Transverse colon (tissue), 4 donors: Measurements from ENCODE around the gene N4BP2L2. TPM values are rescaled to one million over a fixed set of nuclear protein-coding genes. Genes with fewer than 3 reads are reported as not detected.

ENCODE experiments used
- DNase-seq: peaks from one replicate; pipeline ENCODE4 v3.0.0-alpha.2; 2019
- H3K27ac ChIP-seq, 4 donors: fragments of 200-600 bp; sonication (generic); 2 replicates each; pipeline ENCODE4 v1.5.1; 2016 to 2018; ENCODE audit warnings: inconsistent platforms in 4 of 4
- H3K27me3 ChIP-seq: fragments of 200-600 bp; sonication (generic); 2 replicates; pipeline ENCODE4 v1.5.1; 2017; ENCODE audit warnings: inconsistent platforms
- H3K36me3 ChIP-seq, 4 donors: fragments of 200-600 bp; sonication (generic); 2 replicates each; pipeline ENCODE4 v1.5.1; 2017 to 2019; ENCODE audit warnings: inconsistent platforms in 4 of 4
- H3K4me1 ChIP-seq, 4 donors: fragments of 200-600 bp; sonication (generic); 2 replicates each; pipeline ENCODE4 v1.5.1; 2017 to 2020; ENCODE audit warnings: inconsistent platforms in 4 of 4
- H3K4me3 ChIP-seq, 4 donors: fragments of 200-600 bp; sonication (generic); 1 replicate in 1 of 4; 2 replicates in 3 of 4; pipeline versions ENCODE4 v1.5.1 to v1.6.1; 2017 to 2019; ENCODE audit warnings: inconsistent platforms in 4 of 4
- H3K9me3 ChIP-seq, 2 donors: fragments of 200-600 bp; sonication (generic); 2 replicates each; pipeline ENCODE4 v1.5.1; 2017 to 2019; ENCODE audit warnings: inconsistent platforms in 2 of 2
- EP300 ChIP-seq: sonication (generic); formaldehyde crosslinking; IDR thresholded peaks from one replicate; pipeline ENCODE4 v1.6.1; 2017; ENCODE audit warnings: antibody characterized with exemption, low read depth
- POLR2A ChIP-seq: fragments of 450-650 bp; IDR thresholded peaks from one replicate; pipeline ENCODE4 v1.6.1; 2016; ENCODE audit warnings: antibody characterized with exemption, mild to moderate bottlenecking, moderate library complexity
- POLR2AphosphoS5 ChIP-seq, 3 donors: sonication (generic); formaldehyde crosslinking; IDR thresholded peaks; one replicate each; pipeline ENCODE4 v1.6.1; 2016; ENCODE audit warnings: antibody characterized with exemption in 3 of 3
- WGBS, 2 donors: methylation state at CpG; one replicate each; pipeline ENCODE4 v1.1.5; 2018; ENCODE audit warnings: low coverage in 1 of 2; 5-methylcytosine and 5-hydroxymethylcytosine counted together
- in situ Hi-C, 4 donors: fragments of 200-750 bp; cut with MboI; loops; one replicate each; pipeline versions ENCODE4 v1.15.0 to v1.15.1; 2017; ENCODE audit warnings: low sequenced_read_pairs in 3 of 4, low pct_ligation_motif_present in 1 of 4, low pct_unique_long_range_greater_than_20kb in 1 of 4
- intact Hi-C: fragments of 100-400 bp; cut with DNase I; formaldehyde crosslinking; loops from one replicate; pipeline ENCODE4 v1.15.1; 2023; ENCODE audit warnings: low total_unique reads
- total RNA-seq, 4 donors: library from RNA; depleted of rRNA; stranded (reverse); fragments of >200 nt; gene quantifications; one replicate each; pipeline ENCODE4 v1.1.0, GENCODE V29; 2016
- TF ChIP-seq, protein P1 (sequence below), 5 experiments: fragments of 200-600 bp in 3 of 5; fragments of 450-650 bp in 2 of 5; sonication (generic) in 3 of 5; IDR thresholded peaks; 1 replicate in 2 of 5; 2 replicates in 3 of 5; pipeline ENCODE4 v1.5.1; 2016 to 2017; ENCODE audit warnings: antibody characterized with exemption in 5 of 5, inconsistent platforms in 3 of 5, mild to moderate bottlenecking in 2 of 5, moderate library complexity in 1 of 5

The N4BP2L2 gene
- total RNA-seq, 4 donors from 2014 or later: 64.0 to 231 (median 123) TPM

DNA sequence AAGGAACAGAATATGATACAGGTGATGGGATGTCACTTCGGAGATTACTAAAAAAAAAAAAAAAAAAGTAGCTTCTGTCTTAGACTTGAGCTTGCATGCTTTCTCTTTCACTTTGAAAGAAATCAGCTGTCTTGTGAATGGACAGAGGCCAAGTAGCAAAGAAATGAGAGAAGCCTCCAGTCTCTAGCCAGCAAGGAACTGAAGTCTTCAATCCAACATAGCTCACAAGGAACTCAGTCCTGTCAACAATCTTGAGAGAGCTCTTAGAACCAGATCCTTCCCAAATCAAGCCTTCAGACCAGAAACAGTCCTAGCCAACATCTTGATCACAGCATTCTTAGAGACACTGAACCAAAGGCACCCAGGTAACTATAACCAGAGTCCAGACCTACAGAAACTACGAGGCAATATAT is 7.7 kb downstream of the N4BP2L2 start:
- no peak for DNase-seq
- 23 to 30% methylated on average over 2 of the region's 2 CpGs for WGBS, 2 donors
- intact Hi-C loops: no loop called here
- Histone ChIP-seq H3K4me3 (peak overlapping the region in 1 of 4 donors; percentile 24), H3K4me1 (peaks cover 16 to 67% (median 32%) of the 10 kb centered on the region in 4 donors), H3K36me3 (peaks cover 0 to 5% (median 0%) of the 10 kb centered on the region in 4 donors), H3K27me3 (no peaks in the 10 kb centered on the region), H3K9me3 (no peaks in the 10 kb centered on the region), H3K27ac (peak overlapping the region in 3 of 4 donors; percentile 38 to 45 (median 42))
- in situ Hi-C loops: no loop called here
- TF ChIP-seq POLR2A (no peak), EP300 (no peak), POLR2AphosphoS5 (IDR thresholded peaks at IDR 0.05) (peak in 1 of 3 donors; percentile 25)
- TF ChIP-seq, protein P1, sequence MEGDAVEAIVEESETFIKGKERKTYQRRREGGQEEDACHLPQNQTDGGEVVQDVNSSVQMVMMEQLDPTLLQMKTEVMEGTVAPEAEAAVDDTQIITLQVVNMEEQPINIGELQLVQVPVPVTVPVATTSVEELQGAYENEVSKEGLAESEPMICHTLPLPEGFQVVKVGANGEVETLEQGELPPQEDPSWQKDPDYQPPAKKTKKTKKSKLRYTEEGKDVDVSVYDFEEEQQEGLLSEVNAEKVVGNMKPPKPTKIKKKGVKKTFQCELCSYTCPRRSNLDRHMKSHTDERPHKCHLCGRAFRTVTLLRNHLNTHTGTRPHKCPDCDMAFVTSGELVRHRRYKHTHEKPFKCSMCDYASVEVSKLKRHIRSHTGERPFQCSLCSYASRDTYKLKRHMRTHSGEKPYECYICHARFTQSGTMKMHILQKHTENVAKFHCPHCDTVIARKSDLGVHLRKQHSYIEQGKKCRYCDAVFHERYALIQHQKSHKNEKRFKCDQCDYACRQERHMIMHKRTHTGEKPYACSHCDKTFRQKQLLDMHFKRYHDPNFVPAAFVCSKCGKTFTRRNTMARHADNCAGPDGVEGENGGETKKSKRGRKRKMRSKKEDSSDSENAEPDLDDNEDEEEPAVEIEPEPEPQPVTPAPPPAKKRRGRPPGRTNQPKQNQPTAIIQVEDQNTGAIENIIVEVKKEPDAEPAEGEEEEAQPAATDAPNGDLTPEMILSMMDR (IDR thresholded peaks at IDR 0.05): no peak

DNA sequence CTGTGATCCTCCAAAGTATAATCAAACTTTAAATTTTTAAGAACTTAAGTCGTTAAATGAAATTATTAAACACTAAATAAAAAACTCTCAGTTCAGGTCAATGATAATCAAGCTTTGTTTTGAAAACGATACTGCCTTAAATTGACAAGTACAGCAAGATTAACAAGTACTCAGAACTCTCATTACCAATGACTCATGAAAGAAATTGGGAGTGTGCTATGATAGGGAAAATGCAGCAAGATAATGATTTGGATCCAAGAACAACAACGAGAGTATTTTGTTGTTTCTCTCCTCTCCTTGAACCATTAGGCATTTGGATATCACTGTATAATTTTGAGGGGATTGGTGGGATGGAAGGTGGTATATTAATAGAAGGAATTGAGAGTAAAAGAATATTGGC is 10.2 kb downstream of the N4BP2L2 start:
- peaks cover 3 to 43% (median 13%) of the 10 kb centered on the region in 4 donors for H3K4me1 ChIP-seq
- no peaks in the 10 kb centered on the region for H3K9me3 ChIP-seq
- no peak overlapping the region for H3K4me3 ChIP-seq
- 79 to 81% methylated on average over 3 of the region's 3 CpGs for WGBS, 2 donors
- no peaks in the 10 kb centered on the region for H3K36me3 ChIP-seq
- no peaks in the 10 kb centered on the region for H3K27me3 ChIP-seq
- DNase-seq: no peak
- TF ChIP-seq POLR2A: no peak
- no peak for TF ChIP-seq POLR2AphosphoS5 (IDR thresholded peaks at IDR 0.05)
- TF ChIP-seq, protein P1 (IDR thresholded peaks at IDR 0.05): no peak
- no peak for TF ChIP-seq EP300
- no peak overlapping the region for H3K27ac ChIP-seq
- intact Hi-C loops: no loop called here
- in situ Hi-C loops: no loop called here

DNA sequence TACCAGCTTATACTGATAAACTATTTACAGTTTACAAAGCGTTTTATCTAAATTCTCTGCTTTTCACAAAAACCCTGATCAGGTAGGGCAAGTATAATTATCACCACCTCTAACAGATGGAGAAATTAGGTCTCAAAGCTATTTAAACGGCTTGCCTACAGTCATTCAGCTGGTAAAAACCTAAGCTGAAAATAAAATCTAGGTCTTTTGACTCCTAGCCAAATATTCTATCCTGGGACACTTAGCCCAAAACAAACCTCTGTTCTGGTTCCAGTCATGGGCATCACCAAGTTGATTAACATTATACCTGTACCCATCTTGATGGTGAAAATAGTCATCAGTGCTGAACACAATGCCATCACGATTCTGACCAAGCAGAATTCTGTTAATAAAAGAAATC is 11.4 kb downstream of the N4BP2L2 start:
- Histone ChIP-seq H3K36me3 (no peaks in the 10 kb centered on the region), H3K4me3 (no peak overlapping the region), H3K4me1 (peaks cover 3 to 38% (median 11%) of the 10 kb centered on the region in 4 donors), H3K9me3 (no peaks in the 10 kb centered on the region), H3K27ac (no peak overlapping the region), H3K27me3 (no peaks in the 10 kb centered on the region)
- WGBS, 2 donors: 80 to 89% methylated on average over 2 to 3 of the region's 3 CpGs
- intact Hi-C loops: no loop called here
- in situ Hi-C loops: no loop called here
- no peak for TF ChIP-seq POLR2A
- TF ChIP-seq EP300: no peak
- TF ChIP-seq, protein P1 (IDR thresholded peaks at IDR 0.05): no peak
- no peak for TF ChIP-seq POLR2AphosphoS5 (IDR thresholded peaks at IDR 0.05)
- DNase-seq: no peak

DNA sequence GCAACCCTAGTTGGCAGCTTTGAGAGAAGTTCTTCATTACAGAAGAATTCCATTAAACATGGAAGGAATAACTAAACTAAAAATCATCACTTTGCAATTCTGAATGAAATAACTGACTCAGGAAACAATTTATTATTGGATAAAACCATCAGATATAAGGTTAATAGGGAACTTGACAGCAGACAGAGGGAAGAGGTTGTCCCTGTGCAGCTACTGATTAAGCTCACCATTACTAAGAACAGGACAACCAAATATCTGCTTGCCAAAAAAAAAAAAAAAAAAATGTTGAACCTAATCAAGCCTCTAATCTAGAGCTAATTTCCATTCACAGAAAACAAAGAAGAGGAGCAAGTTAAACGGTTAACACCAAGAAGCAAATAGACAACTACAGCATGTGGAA is 12.8 kb downstream of the N4BP2L2 start:
- Histone ChIP-seq H3K27ac (no peak overlapping the region), H3K4me1 (peaks cover 0 to 25% (median 2%) of the 10 kb centered on the region in 4 donors), H3K27me3 (no peaks in the 10 kb centered on the region), H3K9me3 (no peaks in the 10 kb centered on the region), H3K4me3 (no peak overlapping the region), H3K36me3 (peaks cover 0 to 11% (median 3%) of the 10 kb centered on the region in 4 donors)
- 0 to 42% methylated on average over 1 of the region's 1 CpG for WGBS, 2 donors
- intact Hi-C loops (no loop called here), in situ Hi-C loops (no loop called here)
- no peak for DNase-seq
- no peak for TF ChIP-seq POLR2AphosphoS5 (IDR thresholded peaks at IDR 0.05)
- TF ChIP-seq EP300: no peak
- no peak for TF ChIP-seq POLR2A
- TF ChIP-seq, protein P1 (IDR thresholded peaks at IDR 0.05): no peak
